ENCODE measurements around the gene G3BP1.

The G3BP1 gene

GRCh38 chr5:151811593-151812321 lies 40.0 kb downstream of the G3BP1 start:
- TF ChIP-seq, protein P1, sequence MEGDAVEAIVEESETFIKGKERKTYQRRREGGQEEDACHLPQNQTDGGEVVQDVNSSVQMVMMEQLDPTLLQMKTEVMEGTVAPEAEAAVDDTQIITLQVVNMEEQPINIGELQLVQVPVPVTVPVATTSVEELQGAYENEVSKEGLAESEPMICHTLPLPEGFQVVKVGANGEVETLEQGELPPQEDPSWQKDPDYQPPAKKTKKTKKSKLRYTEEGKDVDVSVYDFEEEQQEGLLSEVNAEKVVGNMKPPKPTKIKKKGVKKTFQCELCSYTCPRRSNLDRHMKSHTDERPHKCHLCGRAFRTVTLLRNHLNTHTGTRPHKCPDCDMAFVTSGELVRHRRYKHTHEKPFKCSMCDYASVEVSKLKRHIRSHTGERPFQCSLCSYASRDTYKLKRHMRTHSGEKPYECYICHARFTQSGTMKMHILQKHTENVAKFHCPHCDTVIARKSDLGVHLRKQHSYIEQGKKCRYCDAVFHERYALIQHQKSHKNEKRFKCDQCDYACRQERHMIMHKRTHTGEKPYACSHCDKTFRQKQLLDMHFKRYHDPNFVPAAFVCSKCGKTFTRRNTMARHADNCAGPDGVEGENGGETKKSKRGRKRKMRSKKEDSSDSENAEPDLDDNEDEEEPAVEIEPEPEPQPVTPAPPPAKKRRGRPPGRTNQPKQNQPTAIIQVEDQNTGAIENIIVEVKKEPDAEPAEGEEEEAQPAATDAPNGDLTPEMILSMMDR (conservative IDR thresholded peaks at IDR 0.05; ENCODE audit: low read length), result no peak
- H3K4me3 ChIP-seq (ENCODE audit: low read length), result no peak overlapping the region
- peak; percentile 74 for DNase-seq (ENCODE audit: low read depth)

GRCh38 chr5:151812757-151813309 lies 41.1 kb downstream of the G3BP1 start:
- TF ChIP-seq, protein P1 (conservative IDR thresholded peaks at IDR 0.05; ENCODE audit: low read length), result no peak
- peak; percentile 57 for DNase-seq (ENCODE audit: low read depth)
- no peak overlapping the region for H3K4me3 ChIP-seq (ENCODE audit: low read length)

DNA sequence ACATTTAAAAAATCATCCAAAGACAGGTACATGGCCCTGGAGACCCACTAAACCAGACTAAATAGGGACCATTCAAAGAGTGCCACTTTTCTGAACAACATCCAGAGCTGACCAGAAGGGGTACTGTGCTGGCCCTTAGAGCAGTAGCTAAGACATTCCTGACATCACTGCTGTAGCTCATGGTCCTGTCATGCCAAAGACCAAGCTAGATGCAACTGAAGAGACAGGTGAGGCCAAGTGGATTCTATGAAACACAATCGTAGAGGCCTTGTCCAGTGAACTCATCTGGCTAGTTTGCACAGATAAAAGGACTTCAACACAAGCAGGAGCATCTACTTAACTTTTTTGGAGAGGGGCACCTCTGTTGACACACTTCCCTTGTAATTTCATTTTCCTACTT lies 43.3 kb downstream of the G3BP1 start:
- TF ChIP-seq, protein P1 (conservative IDR thresholded peaks at IDR 0.05; ENCODE audit: low read length), result no peak
- H3K4me3 ChIP-seq (ENCODE audit: low read length), result no peak overlapping the region
- no peak for DNase-seq (ENCODE audit: low read depth)

GRCh38 chr5:151819830-151820229 lies 48.1 kb downstream of the G3BP1 start:
- no peak overlapping the region for H3K4me3 ChIP-seq (ENCODE audit: low read length)
- DNase-seq (ENCODE audit: low read depth), result no peak
- TF ChIP-seq, protein P1 (conservative IDR thresholded peaks at IDR 0.05; ENCODE audit: low read length), result no peak

DNA sequence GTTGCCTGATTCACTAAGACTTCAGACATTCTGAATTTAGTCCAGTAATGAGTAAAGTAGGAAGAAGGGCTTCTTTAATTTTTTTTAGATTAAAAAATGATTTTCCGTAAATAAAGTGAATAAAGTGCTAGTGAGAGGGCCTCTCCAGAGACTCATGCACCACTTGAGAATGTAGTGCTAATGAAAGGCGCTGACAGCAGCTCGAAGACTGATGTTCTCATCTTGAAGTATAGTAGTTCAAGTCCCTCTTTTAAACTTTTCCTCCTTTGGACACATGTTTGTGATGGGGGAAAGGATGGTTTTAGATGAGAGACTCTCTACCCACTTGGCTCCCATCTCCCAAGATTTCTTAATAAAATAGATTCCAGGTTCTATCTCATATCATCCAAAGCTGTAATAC lies 48.5 kb downstream of the G3BP1 start:
- TF ChIP-seq, protein P1 (conservative IDR thresholded peaks at IDR 0.05; ENCODE audit: low read length), result no peak
- H3K4me3 ChIP-seq (ENCODE audit: low read length), result no peak overlapping the region
- no peak for DNase-seq (ENCODE audit: low read depth)

DNA sequence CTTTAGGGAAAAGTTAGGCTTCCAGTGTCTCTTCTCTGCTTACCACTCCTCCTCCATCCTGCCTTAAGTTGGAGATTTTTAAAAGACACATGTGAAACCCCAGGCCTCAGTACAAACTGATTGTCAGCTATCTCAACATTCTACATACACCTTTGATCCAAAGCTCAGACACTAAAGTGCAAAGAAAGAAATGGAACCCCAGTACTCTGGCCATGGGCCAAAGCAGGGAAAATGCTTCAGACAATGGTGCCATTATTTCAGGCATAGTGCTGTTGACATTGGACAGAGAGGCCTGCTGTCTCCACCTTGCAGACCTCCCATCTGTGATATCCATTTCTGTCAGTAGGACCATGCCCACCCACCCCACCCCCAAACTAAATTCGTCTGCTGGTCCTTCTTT lies 49.1 kb downstream of the G3BP1 start:
- H3K4me3 ChIP-seq (ENCODE audit: low read length), result no peak overlapping the region
- DNase-seq (ENCODE audit: low read depth), result no peak
- TF ChIP-seq, protein P1 (conservative IDR thresholded peaks at IDR 0.05; ENCODE audit: low read length), result no peak

DNA sequence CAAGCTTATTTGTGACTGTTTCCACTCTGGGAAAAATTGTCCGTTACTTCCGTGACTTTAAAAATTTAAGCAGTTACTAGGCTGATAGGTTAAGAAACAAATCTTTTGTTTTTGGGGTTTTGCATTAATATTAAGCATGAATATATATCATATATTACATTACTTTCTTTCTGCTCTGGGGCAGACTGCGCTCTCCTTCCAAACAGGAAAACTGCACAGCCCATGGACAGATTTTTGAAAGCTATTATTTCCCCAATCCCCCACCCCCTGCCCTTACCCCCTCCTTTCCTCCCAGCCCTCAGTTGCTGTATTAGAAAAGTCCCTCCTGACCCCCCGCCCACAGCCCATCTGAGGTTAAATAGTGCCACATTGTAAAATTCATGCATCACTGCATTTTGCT lies 50.4 kb downstream of the G3BP1 start:
- DNase-seq (ENCODE audit: low read depth), result no peak
- TF ChIP-seq, protein P1 (conservative IDR thresholded peaks at IDR 0.05; ENCODE audit: low read length), result no peak
- H3K4me3 ChIP-seq (ENCODE audit: low read length), result no peak overlapping the region
